Esophagus muscularis mucosa (tissue), 3 donors: ENCODE results near the gene MRPS25.

Source experiments
- POLR2A ChIP-seq: fragments of 450-650 bp; IDR thresholded peaks from one replicate; pipeline ENCODE4 v1.6.1; 2017; ENCODE audit warnings: antibody characterized with exemption, moderate library complexity, mild to moderate bottlenecking, low read depth
- TF ChIP-seq, protein P1 (sequence below), 3 experiments: fragments of 200-600 bp in 2 of 3; fragments of 450-650 bp in 1 of 3; sonication (generic) in 2 of 3; IDR thresholded peaks; one replicate each; pipeline ENCODE4 v1.5.1; 2017 to 2019; ENCODE audit warnings: antibody characterized with exemption in 3 of 3, mild to moderate bottlenecking in 2 of 3, moderate library complexity in 1 of 3

DNA sequence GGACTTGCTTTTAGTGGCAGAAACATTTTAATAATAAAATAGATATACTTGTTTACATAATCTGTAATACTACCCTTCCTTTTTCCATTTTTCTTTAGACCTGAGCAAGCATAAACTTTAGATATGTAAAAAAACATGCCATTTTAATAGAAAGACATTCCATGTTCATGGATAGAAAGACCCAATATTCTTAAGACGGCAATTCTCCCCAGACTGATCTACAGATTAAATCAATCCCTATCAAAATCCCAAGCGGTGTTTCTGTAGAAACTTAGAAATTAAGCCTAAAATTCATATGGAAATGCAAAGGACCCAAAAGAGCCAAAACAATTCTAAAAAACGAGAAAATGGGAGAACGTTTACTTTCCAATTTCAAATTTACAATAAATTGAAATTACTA, 11.6 kb downstream of the MRPS25 start:
- TF ChIP-seq, protein P1, sequence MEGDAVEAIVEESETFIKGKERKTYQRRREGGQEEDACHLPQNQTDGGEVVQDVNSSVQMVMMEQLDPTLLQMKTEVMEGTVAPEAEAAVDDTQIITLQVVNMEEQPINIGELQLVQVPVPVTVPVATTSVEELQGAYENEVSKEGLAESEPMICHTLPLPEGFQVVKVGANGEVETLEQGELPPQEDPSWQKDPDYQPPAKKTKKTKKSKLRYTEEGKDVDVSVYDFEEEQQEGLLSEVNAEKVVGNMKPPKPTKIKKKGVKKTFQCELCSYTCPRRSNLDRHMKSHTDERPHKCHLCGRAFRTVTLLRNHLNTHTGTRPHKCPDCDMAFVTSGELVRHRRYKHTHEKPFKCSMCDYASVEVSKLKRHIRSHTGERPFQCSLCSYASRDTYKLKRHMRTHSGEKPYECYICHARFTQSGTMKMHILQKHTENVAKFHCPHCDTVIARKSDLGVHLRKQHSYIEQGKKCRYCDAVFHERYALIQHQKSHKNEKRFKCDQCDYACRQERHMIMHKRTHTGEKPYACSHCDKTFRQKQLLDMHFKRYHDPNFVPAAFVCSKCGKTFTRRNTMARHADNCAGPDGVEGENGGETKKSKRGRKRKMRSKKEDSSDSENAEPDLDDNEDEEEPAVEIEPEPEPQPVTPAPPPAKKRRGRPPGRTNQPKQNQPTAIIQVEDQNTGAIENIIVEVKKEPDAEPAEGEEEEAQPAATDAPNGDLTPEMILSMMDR (IDR thresholded peaks at IDR 0.05) = no peak
- TF ChIP-seq POLR2A = no peak
